Mammary epithelial cell (primary cell): Measurements from ENCODE around the gene PIGL.

Experiments
- CTCF ChIP-seq, 2 donors: IDR thresholded peaks in 1 of 2; conservative IDR thresholded peaks in 1 of 2; 2 replicates each; pipeline ENCODE4 v1.5.1; 2011 to 2012; ENCODE audit warnings: inconsistent platforms in 2 of 2, low read length in 2 of 2, mild to moderate bottlenecking in 2 of 2, control low read depth in 1 of 2, low read depth in 1 of 2; ENCODE audit not compliant: insufficient read depth in 1 of 2; ENCODE audit errors: extremely low read depth in 1 of 2
- EZH2 ChIP-seq: IDR thresholded peaks from 2 replicates; pipeline ENCODE4 v1.6.1; 2012; ENCODE audit warnings: low read length, inconsistent platforms, borderline replicate concordance

GRCh38 chr17:16187642-16188041, 29.4 kb upstream of the PIGL start:
- TF ChIP-seq CTCF (conservative IDR thresholded peaks at IDR 0.05 in 1 of 2, IDR thresholded peaks at IDR 0.05 in 1 of 2; ENCODE audit: extremely low read depth in 1 of 2, insufficient read depth in 1 of 2, low read depth in 1 of 2, low read length in 2 of 2), result no peak
- no peak for TF ChIP-seq EZH2
